Measurements from ENCODE around the gene RAI1. TPM values are rescaled to one million over a fixed set of nuclear protein-coding genes. Genes with fewer than 3 reads are reported as not detected.
A peak's percentile ranks its signal among the peaks of the same experiment; 100 is the strongest.
"Not testable (repeated sequence)": the region's sequence is repeated elsewhere in the genome, so short reads cannot be mapped to it uniquely, and the experiment has no call there.

The RAI1 gene
- total RNA-seq, 1 donor from 2014 or later = 5.8 TPM

GRCh38 chr17:17679748-17680147 lies 1.5 kb upstream of the RAI1 start:
- DNase-seq (ENCODE audit: low read depth in 2 of 2) = no peak

- DNase-seq (ENCODE audit: low read depth in 2 of 2) = no peak
These were observed 626 bp upstream of the RAI1 start for GRCh38 chr17:17680477-17681186.

- peak; percentile 32 to 44 for DNase-seq (ENCODE audit: low read depth in 2 of 2)
These were observed 560 bp downstream of the RAI1 start for GRCh38 chr17:17681744-17682292.

- DNase-seq (ENCODE audit: low read depth in 2 of 2) = peak; percentile 22 to 44
These were observed 1.1 kb downstream of the RAI1 start for GRCh38 chr17:17682293-17682736.

GRCh38 chr17:17682737-17683680 lies 1.8 kb downstream of the RAI1 start:
- peak; percentile 76 to 77 for DNase-seq (ENCODE audit: low read depth in 2 of 2)

GRCh38 chr17:17683710-17684365 lies 2.6 kb downstream of the RAI1 start:
- no peak for DNase-seq (ENCODE audit: low read depth in 2 of 2)

GRCh38 chr17:17684906-17685774 lies 3.9 kb downstream of the RAI1 start:
- DNase-seq (ENCODE audit: low read depth in 2 of 2) = peak; percentile 69 to 89

- DNase-seq (ENCODE audit: low read depth in 2 of 2) = peak; percentile 89 to 92
These were observed 4.6 kb downstream of the RAI1 start for GRCh38 chr17:17685775-17686291.

- DNase-seq (ENCODE audit: low read depth in 2 of 2) = no peak
These were observed 8.1 kb downstream of the RAI1 start for GRCh38 chr17:17689312-17689711.

- DNase-seq (ENCODE audit: low read depth in 2 of 2) = not testable (repeated sequence)
These were observed 9.0 kb downstream of the RAI1 start for GRCh38 chr17:17690233-17690632.

GRCh38 chr17:17691468-17692263 lies 10.4 kb downstream of the RAI1 start:
- DNase-seq (ENCODE audit: low read depth in 2 of 2) = peak in 1 of 2 donors; percentile 55

- no peak for DNase-seq (ENCODE audit: low read depth in 2 of 2)
These were observed 11.3 kb downstream of the RAI1 start for GRCh38 chr17:17692353-17693252.

GRCh38 chr17:17693253-17694168 lies 12.3 kb downstream of the RAI1 start:
- peak; percentile 56 to 70 for DNase-seq (ENCODE audit: low read depth in 2 of 2)

GRCh38 chr17:17694169-17695081 lies 13.2 kb downstream of the RAI1 start:
- DNase-seq (ENCODE audit: low read depth in 2 of 2) = peak; percentile 73 to 84

GRCh38 chr17:17696085-17696484 lies 14.8 kb downstream of the RAI1 start:
- DNase-seq (ENCODE audit: low read depth in 2 of 2) = no peak

Measured in lung microvascular endothelial cell (primary cell).